Activated naive CD4-positive, alpha-beta T cell treated with anti-CD3 and anti-CD28 coated beads for 36 hours (primary cell): Measurements from ENCODE around the gene COX4I2. TPM values are rescaled to one million over a fixed set of nuclear protein-coding genes. Genes with fewer than 3 reads are reported as not detected.
"Not testable (repeated sequence)": the region's sequence is repeated elsewhere in the genome, so short reads cannot be mapped to it uniquely, and the experiment has no call there.

Source experiments
- CTCF ChIA-PET: fragments of 350-600 bp; sonication (Branson Sonifier 250); formaldehyde crosslinking; loops from one replicate; lab custom pipeline; 2021; ENCODE audit warnings: antibody characterized with exemption; lab: Charles Lee
- DNase-seq: peaks from one replicate; pipeline ENCODE4 v3.0.0-alpha.2; 2020
- H3K27ac Mint-ChIP-seq: one replicate; pipeline ENCODE4 v1.8.0; 2021; ENCODE audit warnings: mild to moderate bottlenecking, mixed read lengths
- H3K27me3 Mint-ChIP-seq: one replicate; pipeline ENCODE4 v1.8.0; 2021; ENCODE audit warnings: low read depth, mixed read lengths
- H3K36me3 Mint-ChIP-seq: one replicate; pipeline ENCODE4 v1.8.0; 2021; ENCODE audit warnings: low read depth, mixed read lengths
- H3K4me1 Mint-ChIP-seq: one replicate; pipeline ENCODE4 v1.8.0; 2021; ENCODE audit warnings: low read depth, mixed read lengths
- H3K4me3 Mint-ChIP-seq: one replicate; pipeline ENCODE4 v1.8.0; 2021; ENCODE audit warnings: mild to moderate bottlenecking, moderate library complexity, mixed read lengths
- H3K9me3 Mint-ChIP-seq: one replicate; pipeline ENCODE4 v1.8.0; 2021; ENCODE audit warnings: mixed read lengths
- intact Hi-C: fragments of 100-400 bp; cut with micrococcal nuclease; formaldehyde crosslinking; loops from one replicate; pipeline ENCODE4 v1.15.1; 2023
- total RNA-seq, 2 experiments: library from RNA; stranded (reverse); gene quantifications; one replicate each; pipeline ENCODE4 v1.2.3, GENCODE V29; 2021

Gene COX4I2
- total RNA-seq, 2 experiments from 2014 or later: not detected

DNA sequence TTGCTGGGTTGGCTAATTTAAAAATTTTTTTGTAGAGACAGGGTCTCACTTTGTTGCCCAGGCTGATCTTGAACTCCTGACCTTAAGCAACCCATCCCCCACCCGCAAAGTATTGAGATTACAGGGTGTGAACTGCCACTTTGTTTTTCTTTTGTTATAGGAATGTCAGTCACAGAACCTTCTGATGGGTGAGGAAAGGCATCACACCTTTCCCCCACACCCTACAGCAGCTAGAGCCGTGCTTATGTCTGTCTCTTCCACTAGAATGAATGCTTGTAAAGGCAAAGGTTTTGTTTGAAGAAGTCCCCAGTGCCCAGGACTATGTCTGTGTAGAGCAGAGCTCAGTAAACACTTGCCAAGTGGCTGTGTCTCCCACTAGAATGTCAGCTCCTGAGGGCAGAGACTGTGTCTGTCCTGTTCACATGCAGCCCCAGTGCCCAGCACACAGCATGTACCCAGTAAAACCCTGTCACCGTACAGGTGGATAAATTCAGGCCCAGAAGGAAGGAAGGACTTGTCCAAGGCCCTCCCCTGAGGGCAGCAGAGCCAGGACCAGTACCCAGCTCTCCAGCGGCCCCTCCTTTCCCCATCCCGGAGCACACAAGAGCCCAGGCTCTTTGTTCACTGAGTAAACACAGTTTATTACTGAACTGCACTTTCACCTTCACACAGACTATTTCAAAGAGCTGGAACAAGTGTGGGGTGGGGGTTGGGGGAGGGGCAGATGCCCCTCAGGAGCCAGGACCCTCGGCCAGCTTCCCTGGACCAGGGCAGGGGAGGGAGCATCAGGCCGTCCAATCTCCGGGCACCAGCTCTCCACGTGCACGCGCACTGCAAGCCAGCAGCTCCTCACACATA, 26.4 kb downstream of the COX4I2 start:
- Mint-ChIP-seq H3K9me3 (no peaks in the 10 kb centered on the region), H3K36me3 (peaks cover 34% of the 10 kb centered on the region), H3K27ac (peak overlapping the region; percentile 78), H3K4me3 (no peak overlapping the region), H3K4me1 (peaks cover 62% of the 10 kb centered on the region), H3K27me3 (no peaks in the 10 kb centered on the region)
- DNase-seq: peak; percentile 50
- CTCF ChIA-PET: interaction anchor here (0.6 to 10.3 kb wide), 8 partner anchors 10 to 63 kb away, joined by 3 to 339 read pairs (median 4); partner anchors contain the start of gene BCL2L1
- intact Hi-C loops: no loop called here

- CTCF ChIA-PET: interaction anchor here (0.6 to 10.3 kb wide), 7 partner anchors 17 to 62 kb away, joined by 3 to 339 read pairs (median 3); partner anchors contain the start of gene BCL2L1
- H3K4me3 Mint-ChIP-seq: no peak overlapping the region
- peaks cover 40% of the 10 kb centered on the region for H3K36me3 Mint-ChIP-seq
- intact Hi-C loops: no loop called here
- H3K27ac Mint-ChIP-seq: peak overlapping the region; percentile 78
- H3K27me3 Mint-ChIP-seq: no peaks in the 10 kb centered on the region
- peaks cover 70% of the 10 kb centered on the region for H3K4me1 Mint-ChIP-seq
- no peaks in the 10 kb centered on the region for H3K9me3 Mint-ChIP-seq
- no peak for DNase-seq
Measured at GRCh38 chr20:31664696-31665354, 27.1 kb downstream of the COX4I2 start.

DNA sequence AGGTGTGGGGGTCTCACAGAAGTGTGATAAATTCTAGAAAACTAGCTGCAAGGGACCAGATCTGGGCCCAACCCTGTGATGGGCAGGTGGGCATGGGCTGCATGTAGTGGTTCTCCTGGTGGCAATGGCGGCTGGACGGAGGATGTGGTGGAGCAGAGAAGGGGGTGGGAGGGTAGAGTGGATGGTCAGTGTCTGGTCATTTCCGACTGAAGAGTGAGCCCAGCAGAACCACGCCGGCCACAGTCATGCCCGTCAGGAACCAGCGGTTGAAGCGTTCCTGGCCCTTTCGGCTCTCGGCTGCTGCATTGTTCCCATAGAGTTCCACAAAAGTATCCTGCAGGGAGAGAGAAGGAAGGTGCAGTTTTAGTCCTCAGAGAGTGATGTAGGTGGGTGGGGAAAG, 28.0 kb downstream of the COX4I2 start:
- peaks cover 43% of the 10 kb centered on the region for H3K36me3 Mint-ChIP-seq
- peaks cover 76% of the 10 kb centered on the region for H3K4me1 Mint-ChIP-seq
- no peak for DNase-seq
- H3K4me3 Mint-ChIP-seq: no peak overlapping the region
- peak overlapping the region; percentile 82 for H3K27ac Mint-ChIP-seq
- no peaks in the 10 kb centered on the region for H3K9me3 Mint-ChIP-seq
- CTCF ChIA-PET: interaction anchor here (1.2 to 10.3 kb wide), 3 partner anchors 31 to 53 kb away, joined by 3 to 339 read pairs (median 18); partner anchors contain the start of gene BCL2L1
- no peaks in the 10 kb centered on the region for H3K27me3 Mint-ChIP-seq
- intact Hi-C loops: no loop called here

DNA sequence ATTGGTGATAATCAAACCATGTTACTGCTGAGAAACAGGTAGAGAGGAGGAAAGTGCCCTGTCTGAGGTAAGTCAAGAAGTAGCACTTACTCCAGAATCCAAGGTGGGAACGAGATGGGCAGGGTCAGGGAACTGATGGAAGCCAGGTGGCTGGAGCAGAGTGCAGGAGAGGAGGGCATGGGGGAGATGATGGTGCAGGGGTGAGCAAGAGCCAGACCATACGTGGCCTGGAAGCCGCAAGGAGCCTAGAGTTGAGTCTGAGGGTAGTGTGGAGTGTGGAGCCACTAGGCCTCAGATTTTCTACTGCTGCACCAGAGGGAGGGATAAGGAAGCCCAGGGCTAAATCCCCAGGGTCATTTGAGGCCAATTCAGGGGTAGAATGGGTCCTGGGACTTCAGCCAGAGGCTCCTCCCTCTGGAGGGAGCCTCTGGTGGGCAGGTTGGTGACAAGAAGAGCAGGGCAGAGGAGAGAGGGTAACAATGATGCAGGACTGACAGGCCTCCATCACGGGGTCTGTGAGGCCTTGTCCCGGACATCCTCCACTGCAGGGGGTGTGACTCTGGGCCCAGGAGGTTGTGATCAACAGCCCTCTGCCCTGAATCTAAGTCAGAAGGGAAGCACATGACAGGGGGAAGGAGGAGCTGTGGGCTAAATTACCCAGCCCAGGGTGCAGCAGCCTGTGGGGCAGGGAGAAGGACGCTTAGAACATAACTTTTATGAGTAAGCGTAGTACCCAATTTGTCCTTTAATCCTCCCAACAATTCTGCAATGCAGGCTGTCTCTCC, 28.7 kb downstream of the COX4I2 start:
- Mint-ChIP-seq H3K9me3 (no peaks in the 10 kb centered on the region), H3K27me3 (no peaks in the 10 kb centered on the region), H3K27ac (peak overlapping the region; percentile 82), H3K4me3 (no peak overlapping the region), H3K4me1 (peaks cover 76% of the 10 kb centered on the region), H3K36me3 (peaks cover 45% of the 10 kb centered on the region)
- intact Hi-C loops: no loop called here
- DNase-seq: peak; percentile 46
- CTCF ChIA-PET: interaction anchor here (1.2 to 10.3 kb wide), 3 partner anchors 38 to 57 kb away, joined by 3 to 339 read pairs (median 4); partner anchors contain the start of gene BCL2L1

DNA sequence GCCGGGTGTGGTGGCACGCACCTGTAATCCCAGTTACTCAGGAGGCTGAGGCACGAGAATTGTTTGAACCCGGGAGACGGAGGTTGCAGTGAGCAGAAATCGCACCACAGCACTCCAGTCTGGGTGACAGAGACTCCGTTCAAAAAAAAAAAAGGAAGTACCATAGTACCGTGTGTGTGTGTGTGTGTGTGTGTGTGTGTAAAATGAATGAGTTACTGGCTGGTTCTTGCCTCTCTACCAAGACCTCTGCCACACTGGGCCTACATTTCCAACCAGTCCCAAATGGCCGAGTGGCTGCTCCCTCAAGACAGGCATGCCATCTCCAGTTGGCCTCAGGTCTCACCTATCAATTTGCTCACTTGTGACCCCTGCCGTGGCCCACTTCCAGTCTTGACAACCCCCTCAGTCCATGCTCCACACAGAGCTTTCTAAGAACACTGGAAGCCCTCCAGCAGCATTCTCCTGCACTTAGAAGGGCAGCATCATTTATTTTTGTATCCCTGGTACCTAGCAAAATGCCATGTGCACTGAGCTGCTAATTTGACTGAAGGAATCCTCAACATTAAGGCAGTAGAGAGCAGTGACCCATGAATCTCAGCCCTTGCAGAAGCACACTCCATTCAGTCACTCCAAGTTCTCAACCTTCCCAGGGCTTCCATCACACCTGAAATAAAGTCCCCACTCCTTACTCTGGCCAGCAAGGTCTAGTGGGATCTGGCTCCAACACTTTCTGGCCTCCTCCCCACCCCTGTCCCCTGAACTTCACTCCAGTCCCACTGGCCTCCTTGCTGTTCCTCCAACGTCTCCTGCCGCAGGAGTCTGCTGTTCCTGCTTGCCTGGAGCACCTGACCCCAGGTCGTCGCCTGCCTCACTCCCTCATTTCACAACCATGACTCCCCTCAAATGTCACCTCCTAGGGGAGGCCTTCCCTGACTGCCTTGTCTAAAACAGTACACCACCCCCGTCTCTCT, 29.9 kb downstream of the COX4I2 start:
- Mint-ChIP-seq H3K9me3 (no peaks in the 10 kb centered on the region), H3K4me1 (peaks cover 72% of the 10 kb centered on the region), H3K36me3 (peaks cover 49% of the 10 kb centered on the region), H3K27ac (peak overlapping the region; percentile 82), H3K4me3 (no peak overlapping the region), H3K27me3 (no peaks in the 10 kb centered on the region)
- CTCF ChIA-PET: interaction anchor here (1.4 kb wide), 1 partner anchor 56 kb away, joined by 4 read pairs; no protein-coding TSS in a partner anchor
- no peak for DNase-seq
- intact Hi-C loops: no loop called here

DNA sequence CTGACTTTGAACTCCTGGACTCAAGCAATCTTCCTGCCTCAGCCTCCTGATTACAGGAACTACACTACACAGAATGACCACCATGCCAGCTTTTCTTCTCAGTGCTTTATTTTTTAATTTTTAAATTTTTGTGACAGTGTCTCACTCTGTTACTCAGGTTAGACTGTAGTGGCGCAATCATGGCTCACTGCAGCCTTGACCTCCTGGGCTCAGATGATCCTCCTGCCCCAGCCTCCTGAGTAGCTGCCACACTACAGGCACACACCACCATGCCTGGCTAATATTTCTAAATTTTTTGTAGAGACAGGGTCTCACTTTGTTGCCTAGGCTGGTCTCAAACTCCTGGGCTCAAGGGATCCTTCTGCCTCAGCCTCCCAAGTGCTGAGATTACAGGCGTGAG, 31.2 kb downstream of the COX4I2 start:
- CTCF ChIA-PET: interaction anchor here (0.9 to 1.2 kb wide), 2 partner anchors 34 to 47 kb away, joined by 4 read pairs; no protein-coding TSS in a partner anchor
- H3K27me3 Mint-ChIP-seq, H3K4me3 Mint-ChIP-seq, intact Hi-C loops, H3K9me3 Mint-ChIP-seq, DNase-seq: not testable (repeated sequence)
- Mint-ChIP-seq H3K4me1 (peaks cover 71% of the 10 kb centered on the region), H3K36me3 (peaks cover 55% of the 10 kb centered on the region), H3K27ac (peak overlapping the region; percentile 57)

DNA sequence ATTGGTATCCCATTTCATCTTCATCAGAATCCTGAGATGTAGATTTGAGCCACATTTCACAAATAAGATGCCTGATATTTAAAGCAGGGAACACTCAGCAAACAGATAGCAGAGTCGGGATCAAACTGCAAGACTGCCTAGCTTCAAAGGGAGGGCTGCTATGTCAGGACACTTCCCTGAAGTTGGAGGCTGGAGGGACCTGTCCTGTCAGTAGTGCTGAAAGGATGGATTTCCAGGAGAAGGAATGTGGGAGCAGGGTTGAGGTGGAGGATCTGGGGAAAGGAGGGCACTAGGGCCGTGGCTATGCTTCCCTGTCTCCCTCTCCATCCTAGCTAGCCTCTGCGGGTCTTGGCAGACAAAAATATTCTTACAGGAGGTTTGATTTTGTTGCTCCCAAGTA, 32.2 kb downstream of the COX4I2 start:
- no peak overlapping the region for H3K4me3 Mint-ChIP-seq
- no peaks in the 10 kb centered on the region for H3K9me3 Mint-ChIP-seq
- CTCF ChIA-PET: interaction anchor here (0.9 to 2.8 kb wide), 3 partner anchors 9 to 46 kb away, joined by 4 to 19 read pairs (median 4); no protein-coding TSS in a partner anchor
- H3K27ac Mint-ChIP-seq: peak overlapping the region; percentile 57
- H3K36me3 Mint-ChIP-seq: peaks cover 58% of the 10 kb centered on the region
- no peak for DNase-seq
- peaks cover 72% of the 10 kb centered on the region for H3K4me1 Mint-ChIP-seq
- no peaks in the 10 kb centered on the region for H3K27me3 Mint-ChIP-seq
- intact Hi-C loops: no loop called here

DNA sequence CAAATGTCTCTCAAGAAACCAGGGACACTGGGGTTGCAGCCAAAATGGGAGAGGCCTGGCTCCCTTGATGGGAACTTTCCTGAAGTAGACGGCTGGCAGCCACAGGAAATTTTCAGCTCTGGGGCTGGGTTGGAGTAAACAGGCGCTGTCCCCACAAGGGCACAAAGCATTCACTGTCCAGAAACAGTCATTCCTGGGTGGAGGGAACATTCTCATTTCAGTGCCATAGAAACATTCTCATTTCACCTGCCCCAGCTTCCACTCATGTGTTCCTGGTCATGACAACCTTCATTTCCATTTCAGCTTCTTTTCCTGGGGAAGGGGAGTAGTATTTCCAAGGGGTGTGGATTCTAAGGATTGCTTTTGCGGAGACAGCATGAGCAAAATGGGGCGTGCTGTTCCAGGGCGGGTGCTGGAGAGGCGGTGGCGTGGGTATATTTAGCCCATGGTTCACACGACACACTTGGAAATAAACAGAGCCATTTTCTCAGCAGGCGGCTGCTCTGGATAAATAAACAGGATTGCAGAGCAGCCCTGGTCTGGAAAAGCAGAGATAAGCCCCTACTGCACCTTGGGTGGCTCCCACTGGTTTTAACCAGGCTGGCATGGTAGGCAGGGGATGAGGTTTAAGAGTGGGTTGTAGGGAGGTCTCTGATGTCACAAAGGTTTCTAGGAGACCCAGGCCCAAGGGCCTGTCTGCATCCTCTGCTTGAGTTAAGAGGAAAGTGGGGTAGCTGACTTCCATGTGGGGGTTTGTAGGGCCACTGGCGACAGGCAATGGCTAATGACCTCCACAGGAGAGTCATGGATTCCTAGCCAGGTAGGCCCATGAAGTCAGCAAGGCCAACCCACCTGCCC, 32.9 kb downstream of the COX4I2 start:
- intact Hi-C loops: no loop called here
- H3K27ac Mint-ChIP-seq: peak overlapping the region; percentile 57

DNA sequence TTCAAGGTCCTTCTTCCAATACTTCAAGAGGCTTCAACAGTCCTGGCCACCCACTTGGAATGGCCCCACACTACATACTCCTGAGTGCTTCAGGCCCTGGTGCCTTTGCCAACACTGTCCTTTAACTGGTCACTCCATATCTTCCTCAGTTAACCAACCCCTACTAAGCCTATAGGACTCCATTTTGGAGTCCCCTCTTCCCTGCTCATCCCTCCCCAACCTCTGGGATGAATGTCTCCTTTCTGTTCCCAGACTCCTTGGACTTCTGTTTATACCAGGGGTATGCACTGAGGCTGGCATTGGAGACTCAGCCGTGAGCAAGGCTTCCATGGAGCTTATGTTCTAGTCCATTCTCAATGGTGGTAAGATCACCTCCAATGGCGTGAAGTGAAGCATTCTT, 33.6 kb downstream of the COX4I2 start:
- CTCF ChIA-PET: interaction anchor here (1.2 to 2.8 kb wide), 3 partner anchors 10 to 52 kb away, joined by 3 to 19 read pairs (median 5); no protein-coding TSS in a partner anchor
- no peak for DNase-seq

More for the DNA sequence above, 32.9 kb downstream of the COX4I2 start:
- CTCF ChIA-PET: interaction anchor here (1.2 to 2.8 kb wide), 3 partner anchors 9 to 53 kb away, joined by 3 to 19 read pairs (median 5); no protein-coding TSS in a partner anchor
- Mint-ChIP-seq H3K4me3 (no peak overlapping the region), H3K9me3 (no peaks in the 10 kb centered on the region), H3K27me3 (no peaks in the 10 kb centered on the region), H3K36me3 (peaks cover 58% of the 10 kb centered on the region), H3K4me1 (peaks cover 72% of the 10 kb centered on the region)
- no peak for DNase-seq

DNA sequence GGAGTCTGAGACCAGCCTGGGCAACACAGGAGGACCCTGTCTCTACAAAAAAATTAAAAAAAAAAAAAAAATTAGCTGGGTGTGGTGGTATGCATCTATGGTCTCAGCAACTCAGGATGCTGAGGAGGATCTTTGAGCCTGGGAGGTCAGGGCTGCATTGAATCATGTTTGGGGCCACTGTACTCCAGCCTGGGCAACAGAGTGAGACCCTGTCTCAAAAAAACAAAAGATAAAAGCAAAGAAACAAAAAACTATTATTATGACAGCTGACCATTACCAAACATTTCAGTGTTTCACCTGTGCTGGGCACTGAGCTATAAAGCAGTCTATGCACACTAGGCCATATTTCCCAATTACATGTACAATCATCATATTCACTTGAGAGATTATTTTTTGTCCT, 35.7 kb downstream of the COX4I2 start:
- intact Hi-C loops: no loop called here
- no peak for DNase-seq
- Mint-ChIP-seq H3K4me1 (peaks cover 74% of the 10 kb centered on the region), H3K27ac (peak overlapping the region; percentile 97), H3K9me3 (no peaks in the 10 kb centered on the region), H3K27me3 (no peaks in the 10 kb centered on the region), H3K36me3 (peaks cover 60% of the 10 kb centered on the region), H3K4me3 (no peak overlapping the region)
- CTCF ChIA-PET: interaction anchor here (1.1 to 8.6 kb wide), 5 partner anchors 10 to 48 kb away, joined by 3 to 103 read pairs (median 4); partner anchors contain the start of gene BCL2L1

More for the DNA sequence above, 33.6 kb downstream of the COX4I2 start:
- Mint-ChIP-seq H3K4me1 (peaks cover 72% of the 10 kb centered on the region), H3K27ac (peak overlapping the region; percentile 4), H3K9me3 (no peaks in the 10 kb centered on the region), H3K4me3 (no peak overlapping the region), H3K36me3 (peaks cover 58% of the 10 kb centered on the region), H3K27me3 (no peaks in the 10 kb centered on the region)
- intact Hi-C loops: no loop called here
